Keratinocyte (primary cell): Measurements from ENCODE around the gene ATAD3A. TPM values are rescaled to one million over a fixed set of nuclear protein-coding genes. Genes with fewer than 3 reads are reported as not detected.

Experiments
- DNase-seq: peaks from one replicate; pipeline ENCODE4 v3.0.0-alpha.2; 2011; ENCODE audit warnings: low read depth, missing footprints, low spot score
- FAIRE-seq: peaks from 2 replicates; lab custom pipeline; 2011; peaks lifted over from hg19 to GRCh38; lab: Jason Lieb, UNC
- H2AFZ ChIP-seq: 2 replicates; pipeline ENCODE4 v1.6.0; 2012; ENCODE audit warnings: low read length, control low read depth, inconsistent platforms; ENCODE audit not compliant: control insufficient read depth
- H3K27ac ChIP-seq: 2 replicates; pipeline ENCODE4 v1.5.1; 2011; ENCODE audit warnings: low read length; ENCODE audit not compliant: control insufficient read depth, insufficient read depth
- H3K27me3 ChIP-seq: 3 replicates; pipeline ENCODE4 v1.6.0; 2011; ENCODE audit warnings: low read length; ENCODE audit not compliant: control insufficient read depth, insufficient read depth; ENCODE audit errors: extremely low read depth
- H3K36me3 ChIP-seq, 2 experiments: 2 replicates in 1 of 2; 3 replicates in 1 of 2; pipeline ENCODE4 v1.5.1; 2011; ENCODE audit warnings: low read length in 2 of 2, mild to moderate bottlenecking in 1 of 2; ENCODE audit not compliant: control insufficient read depth in 2 of 2, insufficient read depth in 2 of 2; ENCODE audit errors: extremely low read depth in 1 of 2
- H3K4me1 ChIP-seq: 3 replicates; pipeline ENCODE4 v1.5.1; 2011; ENCODE audit warnings: low read length; ENCODE audit not compliant: control insufficient read depth, insufficient read depth; ENCODE audit errors: extremely low read depth
- H3K4me2 ChIP-seq: 3 replicates; pipeline ENCODE4 v1.6.0; 2011; ENCODE audit warnings: low read depth, low read length; ENCODE audit not compliant: control insufficient read depth, insufficient read depth; ENCODE audit errors: extremely low read depth
- H3K4me3 ChIP-seq, 3 experiments: fragments of 200-600 bp in 1 of 3; sonication (generic) in 1 of 3; 2 replicates in 2 of 3; 3 replicates in 1 of 3; pipeline ENCODE4 v1.5.1; 2011 to 2016; ENCODE audit warnings: low read length in 3 of 3, mild to moderate bottlenecking in 3 of 3, control low read depth in 2 of 3, inconsistent platforms in 1 of 3, low read depth in 1 of 3, mixed read lengths in 1 of 3, mixed run types in 1 of 3, moderate library complexity in 1 of 3; ENCODE audit not compliant: control insufficient read depth in 2 of 3, insufficient read depth in 2 of 3; ENCODE audit errors: extremely low read depth in 1 of 3
- H3K79me2 ChIP-seq: 2 replicates; pipeline ENCODE4 v1.6.0; 2012; ENCODE audit warnings: low read length; ENCODE audit not compliant: control insufficient read depth, insufficient read depth
- H3K9ac ChIP-seq: 3 replicates; pipeline ENCODE4 v1.6.0; 2011; ENCODE audit warnings: low read length; ENCODE audit not compliant: control insufficient read depth, insufficient read depth; ENCODE audit errors: extremely low read depth
- H3K9me1 ChIP-seq: 3 replicates; pipeline ENCODE4 v1.6.0; 2011; ENCODE audit warnings: low read length; ENCODE audit not compliant: control insufficient read depth, insufficient read depth; ENCODE audit errors: extremely low read depth
- H3K9me3 ChIP-seq: 2 replicates; pipeline ENCODE4 v1.5.1; 2012; ENCODE audit warnings: low read depth, low read length; ENCODE audit not compliant: control insufficient read depth
- H4K20me1 ChIP-seq: 3 replicates; pipeline ENCODE4 v1.6.0; 2011; ENCODE audit warnings: low read length; ENCODE audit not compliant: control insufficient read depth, insufficient read depth; ENCODE audit errors: extremely low read depth
- EZH2 ChIP-seq: IDR thresholded peaks from one replicate; pipeline ENCODE4 v1.6.1; 2012; ENCODE audit warnings: inconsistent platforms, mild to moderate bottlenecking, low read length, moderate library complexity
- dilution Hi-C: fragments of 300-500 bp; cut with MboI; formaldehyde crosslinking; loops from one replicate; pipeline ENCODE4 v1.7.0; 2020; ENCODE audit warnings: low sequenced_read_pairs; ENCODE audit not compliant: extremely low pct_ligation_motif_present
- polyA plus RNA-seq, 5 experiments: library from polyadenylated mRNA; depleted of rRNA in 3 of 5; stranded (reverse) in 3 of 5; stranded (forward) in 1 of 5; unstranded in 1 of 5; fragments of >200 nt; gene quantifications; 1 replicate in 1 of 5; 2 replicates in 3 of 5; 3 replicates in 1 of 5; pipeline versions ENCODE4 v1.2.1 to v1.2.3, GENCODE V29; 2011 to 2012; ENCODE audit warnings: missing spikeins in 2 of 5, low read depth in 1 of 5, low replicate concordance in 1 of 5
- TF ChIP-seq, protein P1 (sequence below), 3 experiments: IDR thresholded peaks in 1 of 3; conservative IDR thresholded peaks in 1 of 3; optimal IDR thresholded peaks in 1 of 3; 2 replicates in 2 of 3; 3 replicates in 1 of 3; pipeline versions ENCODE3 to v1.5.1; 2011; ENCODE audit warnings: low read length in 3 of 3, mild to moderate bottlenecking in 3 of 3, moderate library complexity in 2 of 3, control low read depth in 1 of 3, inconsistent platforms in 1 of 3; ENCODE audit not compliant: insufficient read depth in 2 of 3; ENCODE audit errors: extremely low read depth in 1 of 3

The ATAD3A gene
- polyA plus RNA-seq, 1 donor (not counting 4 experiments of a cell fraction or from before 2014, with no cell fraction given), result 19.9 TPM

DNA sequence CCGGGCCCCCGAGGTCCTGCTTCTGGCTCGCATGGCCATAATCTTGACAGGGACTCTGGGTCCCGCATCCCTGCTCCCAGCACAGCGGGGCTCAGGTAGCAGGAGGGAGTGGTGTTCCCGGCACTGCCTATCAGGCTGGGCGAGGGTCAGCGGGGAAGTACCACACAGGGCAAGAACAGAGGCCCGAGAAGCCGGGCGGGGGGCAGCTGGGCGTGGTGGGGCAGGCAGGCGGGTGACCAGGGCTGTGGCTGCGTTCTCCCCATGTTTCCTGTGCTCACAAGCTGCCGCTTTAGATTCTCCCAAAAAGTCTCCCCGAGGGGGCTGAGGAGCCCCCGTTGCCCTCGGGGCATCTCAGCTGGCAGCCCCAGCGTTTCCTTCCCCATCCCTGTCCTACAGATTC lies 22.1 kb upstream of the ATAD3A start:
- H3K9ac ChIP-seq, result no peak overlapping the region
- H2AFZ ChIP-seq, result no peak overlapping the region
- no peaks in the 10 kb centered on the region for H3K9me3 ChIP-seq
- H3K79me2 ChIP-seq, result no peaks in the 10 kb centered on the region
- TF ChIP-seq EZH2, result no peak
- no peak overlapping the region for H3K4me2 ChIP-seq
- no peak overlapping the region for H3K4me3 ChIP-seq
- H4K20me1 ChIP-seq, result no peaks in the 10 kb centered on the region
- peaks cover 26 to 44% of the 10 kb centered on the region in 2 experiments for H3K36me3 ChIP-seq
- FAIRE-seq, result no peak
- no peaks in the 10 kb centered on the region for H3K27me3 ChIP-seq
- dilution Hi-C loops, result no loop called here
- DNase-seq, result no peak
- H3K4me1 ChIP-seq, result no peaks in the 10 kb centered on the region
- no peaks in the 10 kb centered on the region for H3K9me1 ChIP-seq
- H3K27ac ChIP-seq, result no peak overlapping the region

DNA sequence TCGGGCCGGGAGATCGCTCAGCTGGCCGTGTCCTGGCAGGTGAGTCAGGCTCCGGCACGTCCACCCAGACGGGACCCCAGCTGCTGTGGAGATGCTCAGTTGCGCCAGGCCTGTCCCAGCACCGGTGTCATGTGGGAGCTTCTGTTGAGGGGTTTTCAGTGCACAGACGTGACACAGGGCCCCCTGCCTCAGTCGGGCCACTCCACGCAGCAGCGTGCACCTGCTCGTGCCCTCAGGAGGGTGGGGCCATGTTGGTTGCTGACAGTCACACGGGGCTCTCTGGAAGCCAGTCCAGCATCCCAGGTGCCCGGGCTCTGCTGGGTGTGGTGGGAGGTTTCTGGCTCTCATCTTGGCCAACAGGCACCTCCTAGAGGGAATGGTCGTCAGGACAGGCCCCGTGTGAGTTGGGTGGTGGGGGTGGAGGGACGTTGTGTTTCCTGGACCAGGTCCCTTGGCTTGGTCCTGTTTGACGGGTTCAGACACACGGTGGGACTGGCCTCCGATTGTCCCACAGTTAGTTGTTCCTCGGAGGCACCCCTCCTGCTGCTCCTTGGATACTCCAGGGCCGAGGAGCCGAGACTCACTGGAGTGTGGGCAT lies 21.2 kb upstream of the ATAD3A start:
- Histone ChIP-seq H2AFZ (no peak overlapping the region), H3K9me3 (no peaks in the 10 kb centered on the region)
- dilution Hi-C loops, result no loop called here

More for the DNA sequence above, 21.2 kb upstream of the ATAD3A start:
- H4K20me1 ChIP-seq, result no peaks in the 10 kb centered on the region
- H3K4me2 ChIP-seq, result no peak overlapping the region
- H3K27me3 ChIP-seq, result no peaks in the 10 kb centered on the region
- H3K27ac ChIP-seq, result no peak overlapping the region
- H3K9ac ChIP-seq, result no peak overlapping the region
- H3K4me3 ChIP-seq, result no peak overlapping the region
- H3K4me1 ChIP-seq, result no peaks in the 10 kb centered on the region
- TF ChIP-seq, protein P1, sequence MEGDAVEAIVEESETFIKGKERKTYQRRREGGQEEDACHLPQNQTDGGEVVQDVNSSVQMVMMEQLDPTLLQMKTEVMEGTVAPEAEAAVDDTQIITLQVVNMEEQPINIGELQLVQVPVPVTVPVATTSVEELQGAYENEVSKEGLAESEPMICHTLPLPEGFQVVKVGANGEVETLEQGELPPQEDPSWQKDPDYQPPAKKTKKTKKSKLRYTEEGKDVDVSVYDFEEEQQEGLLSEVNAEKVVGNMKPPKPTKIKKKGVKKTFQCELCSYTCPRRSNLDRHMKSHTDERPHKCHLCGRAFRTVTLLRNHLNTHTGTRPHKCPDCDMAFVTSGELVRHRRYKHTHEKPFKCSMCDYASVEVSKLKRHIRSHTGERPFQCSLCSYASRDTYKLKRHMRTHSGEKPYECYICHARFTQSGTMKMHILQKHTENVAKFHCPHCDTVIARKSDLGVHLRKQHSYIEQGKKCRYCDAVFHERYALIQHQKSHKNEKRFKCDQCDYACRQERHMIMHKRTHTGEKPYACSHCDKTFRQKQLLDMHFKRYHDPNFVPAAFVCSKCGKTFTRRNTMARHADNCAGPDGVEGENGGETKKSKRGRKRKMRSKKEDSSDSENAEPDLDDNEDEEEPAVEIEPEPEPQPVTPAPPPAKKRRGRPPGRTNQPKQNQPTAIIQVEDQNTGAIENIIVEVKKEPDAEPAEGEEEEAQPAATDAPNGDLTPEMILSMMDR (optimal IDR thresholded peaks at IDR 0.05 in 1 of 3, IDR thresholded peaks at IDR 0.05 in 1 of 3, conservative IDR thresholded peaks at IDR 0.05 in 1 of 3; ENCODE audit: extremely low read depth in 1 of 3, insufficient read depth in 2 of 3, low read length in 3 of 3), result no peak
- TF ChIP-seq EZH2, result no peak
- H3K36me3 ChIP-seq, result peaks cover 27 to 46% of the 10 kb centered on the region in 2 experiments
- DNase-seq (no peak), FAIRE-seq (no peak)
- no peaks in the 10 kb centered on the region for H3K9me1 ChIP-seq
- H3K79me2 ChIP-seq, result no peaks in the 10 kb centered on the region
